Natural killer cell (primary cell): Measurements from ENCODE around the gene MERTK. TPM values are rescaled to one million over a fixed set of nuclear protein-coding genes. Genes with fewer than 3 reads are reported as not detected.

ENCODE experiments used
- ATAC-seq, 3 donors: fragments of 150-1000 bp in 2 of 3; fragments of 200-7000 bp in 1 of 3; cut with Tn5 transposase; 1 replicate in 1 of 3; 2 replicates in 2 of 3; pipeline ENCODE4 v1.10.0; 2021; ENCODE audit warnings: mild to moderate bottlenecking in 2 of 3, moderate library complexity in 2 of 3
- DNase-seq, 2 donors: peaks; one replicate each; pipeline versions ENCODE4 v3.0.0 to v3.0.0-alpha.2; 2013 to 2021; ENCODE audit warnings: mixed read lengths in 1 of 2
- H3K27ac ChIP-seq: one replicate; pipeline ENCODE4 v1.5.1; 2013; ENCODE audit warnings: mild to moderate bottlenecking, low read length
- H3K27me3 ChIP-seq: one replicate; pipeline ENCODE4 v1.6.1; 2013; ENCODE audit warnings: low read length; ENCODE audit not compliant: control insufficient read depth, insufficient read depth
- H3K36me3 ChIP-seq: one replicate; pipeline ENCODE4 v1.6.1; 2013; ENCODE audit warnings: low read length; ENCODE audit not compliant: control insufficient read depth, insufficient read depth
- H3K4me1 ChIP-seq: one replicate; pipeline ENCODE4 v1.6.1; 2013; ENCODE audit warnings: low read length; ENCODE audit not compliant: control insufficient read depth, insufficient read depth
- H3K4me3 ChIP-seq: one replicate; pipeline ENCODE4 v1.5.1; 2013; ENCODE audit warnings: low read length
- H3K9me3 ChIP-seq: one replicate; pipeline ENCODE4 v1.6.1; 2013; ENCODE audit warnings: low read length; ENCODE audit not compliant: control insufficient read depth, insufficient read depth
- H3K27ac Mint-ChIP-seq, 2 donors: one replicate each; pipeline ENCODE4 v1.8.0; 2022; ENCODE audit warnings: mild to moderate bottlenecking in 2 of 2, mixed read lengths in 2 of 2, moderate library complexity in 1 of 2
- H3K27me3 Mint-ChIP-seq, 2 donors: one replicate each; pipeline ENCODE4 v1.8.0; 2022; ENCODE audit warnings: low read depth in 2 of 2, mixed read lengths in 2 of 2
- H3K36me3 Mint-ChIP-seq: one replicate; pipeline ENCODE4 v1.8.0; 2022; ENCODE audit warnings: mixed read lengths
- H3K4me1 Mint-ChIP-seq, 2 donors: one replicate each; pipeline ENCODE4 v1.8.0; 2022; ENCODE audit warnings: mixed read lengths in 2 of 2
- H3K4me3 Mint-ChIP-seq: one replicate; pipeline ENCODE4 v1.8.0; 2022; ENCODE audit warnings: mild to moderate bottlenecking, moderate library complexity, mixed read lengths
- H3K9me3 Mint-ChIP-seq, 2 donors: one replicate each; pipeline ENCODE4 v1.8.0; 2022; ENCODE audit warnings: mixed read lengths in 2 of 2
- CTCF ChIP-seq: fragments of 200-600 bp; IDR thresholded peaks from one replicate; pipeline ENCODE4 v1.8.0; 2022; ENCODE audit warnings: antibody characterized with exemption
- WGBS: methylation state at CpG from one replicate; pipeline ENCODE4 v1.1.7; 2013; ENCODE audit warnings: missing lambda C conversion rate; ENCODE audit not compliant: insufficient coverage; 5-methylcytosine and 5-hydroxymethylcytosine counted together
- intact Hi-C: fragments of 100-400 bp; cut with micrococcal nuclease; formaldehyde crosslinking; loops from one replicate; pipeline ENCODE4 v1.14.2; 2022
- total RNA-seq, 4 donors: library from RNA; stranded (reverse); fragments of 120-200 nt in 1 of 4; gene quantifications; one replicate each; pipeline versions ENCODE4 v1.2.3 to v1.2.4, GENCODE V29; 2013 to 2022

The MERTK gene
- total RNA-seq, 3 donors from 2014 or later (not counting 1 experiment from before 2014, with no cell fraction given) = 0.38 to 1.2 (median 0.45) TPM

DNA sequence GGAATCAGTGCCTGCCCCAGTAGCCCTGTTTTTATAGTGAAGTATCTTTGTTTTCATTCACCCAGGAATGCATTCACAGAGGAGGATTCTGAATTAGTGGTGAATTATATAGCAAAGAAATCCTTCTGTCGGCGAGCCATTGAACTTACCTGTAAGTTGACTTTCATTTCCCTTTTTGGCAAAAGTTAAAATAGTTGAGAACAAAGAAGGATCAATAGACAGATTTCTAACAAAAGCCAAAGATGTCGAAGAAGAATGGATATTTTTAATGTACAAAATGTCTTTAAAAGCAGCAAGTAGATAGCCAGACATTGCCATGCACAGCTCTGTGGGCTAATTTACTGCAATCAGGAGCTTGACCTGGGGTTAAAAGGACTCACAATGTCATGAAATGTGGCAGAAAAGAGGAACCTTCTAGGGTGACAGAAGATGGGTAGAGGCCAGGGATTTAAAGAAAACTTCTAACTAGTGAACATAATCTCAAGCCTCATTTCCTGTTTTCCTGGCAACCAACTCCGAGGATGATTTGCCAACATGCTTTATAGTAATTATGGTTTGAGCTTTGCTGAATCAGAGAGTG, 102.8 kb downstream of the MERTK start:
- H3K27ac ChIP-seq = no peak overlapping the region
- no peaks in the 10 kb centered on the region for H3K9me3 ChIP-seq
- Mint-ChIP-seq H3K27me3 (no peaks in the 10 kb centered on the region), H3K9me3 (no peaks in the 10 kb centered on the region), H3K27ac (no peak overlapping the region), H3K4me3 (no peak overlapping the region), H3K4me1 (peaks cover 0 to 4% of the 10 kb centered on the region in 2 donors), H3K36me3 (no peaks in the 10 kb centered on the region)
- no peaks in the 10 kb centered on the region for H3K27me3 ChIP-seq
- TF ChIP-seq CTCF = no peak
- H3K4me1 ChIP-seq = peaks cover 4% of the 10 kb centered on the region
- no peaks in the 10 kb centered on the region for H3K36me3 ChIP-seq
- intact Hi-C loops = no loop called here
- 14% methylated on average over 4 of the region's 4 CpGs for WGBS
- H3K4me3 ChIP-seq = no peak overlapping the region
- ATAC-seq = peak in 1 of 3 donors; percentile 54
- DNase-seq = no peak

- no peaks in the 10 kb centered on the region for H3K27me3 ChIP-seq
- intact Hi-C loops = no loop called here
- ATAC-seq = no peak
- H3K36me3 ChIP-seq = no peaks in the 10 kb centered on the region
- Mint-ChIP-seq H3K4me3 (no peak overlapping the region), H3K4me1 (peaks cover 0 to 4% of the 10 kb centered on the region in 2 donors), H3K36me3 (no peaks in the 10 kb centered on the region), H3K9me3 (no peaks in the 10 kb centered on the region), H3K27ac (no peak overlapping the region), H3K27me3 (no peaks in the 10 kb centered on the region)
- no peak for DNase-seq
- H3K27ac ChIP-seq = no peak overlapping the region
- H3K9me3 ChIP-seq = no peaks in the 10 kb centered on the region
- H3K4me1 ChIP-seq = peaks cover 4% of the 10 kb centered on the region
- H3K4me3 ChIP-seq = no peak overlapping the region
- no peak for TF ChIP-seq CTCF
Measured at GRCh38 chr2:112001942-112002341, 103.5 kb downstream of the MERTK start.

DNA sequence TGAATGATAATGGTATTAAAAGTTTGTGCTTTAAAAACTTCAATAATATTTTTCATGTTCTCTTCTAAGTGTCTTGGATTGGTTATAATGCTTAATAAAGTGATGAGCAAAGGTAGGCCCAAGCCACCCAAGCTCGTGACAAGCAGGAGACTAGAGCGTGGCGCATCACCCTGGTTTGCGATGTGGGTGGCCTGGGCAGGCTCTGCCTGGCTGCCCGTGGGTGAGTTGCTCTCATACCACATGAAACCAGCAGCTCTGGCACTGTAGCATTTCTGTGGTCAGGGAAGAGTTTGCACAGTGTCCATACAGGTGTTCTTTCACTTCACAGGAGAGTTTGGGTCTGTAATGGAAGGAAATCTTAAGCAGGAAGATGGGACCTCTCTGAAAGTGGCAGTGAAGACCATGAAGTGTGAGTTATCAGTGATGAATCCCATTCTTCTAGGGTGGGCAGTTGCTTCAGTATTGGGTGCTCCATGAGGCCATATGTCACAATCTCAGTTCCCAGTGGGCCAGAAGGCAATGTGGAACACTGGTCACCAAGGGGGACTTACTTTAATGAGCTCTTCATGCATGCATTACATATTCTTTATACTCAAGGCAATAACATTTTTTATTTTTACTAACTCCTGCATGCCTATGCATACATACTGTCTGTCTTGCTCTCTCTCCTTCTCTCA, 105.3 kb downstream of the MERTK start:
- Histone ChIP-seq H3K4me3 (no peak overlapping the region), H3K36me3 (no peaks in the 10 kb centered on the region), H3K27me3 (no peaks in the 10 kb centered on the region), H3K27ac (no peak overlapping the region), H3K9me3 (no peaks in the 10 kb centered on the region), H3K4me1 (peaks cover 4% of the 10 kb centered on the region)
- intact Hi-C loops = no loop called here
- Mint-ChIP-seq H3K36me3 (no peaks in the 10 kb centered on the region), H3K27ac (no peak overlapping the region), H3K27me3 (no peaks in the 10 kb centered on the region), H3K9me3 (no peaks in the 10 kb centered on the region), H3K4me1 (peaks cover 0 to 4% of the 10 kb centered on the region in 2 donors), H3K4me3 (no peak overlapping the region)
- WGBS = 78% methylated on average over 5 of the region's 5 CpGs
- no peak for DNase-seq
- ATAC-seq = no peak
- no peak for TF ChIP-seq CTCF

- peak in 2 of 3 donors; percentile 34 to 84 for ATAC-seq
- no peak overlapping the region for H3K27ac Mint-ChIP-seq
Measured at GRCh38 chr2:112004253-112004645, 105.8 kb downstream of the MERTK start.

More at GRCh38 chr2:112004253-112004645, 105.8 kb downstream of the MERTK start:
- Mint-ChIP-seq H3K36me3 (no peaks in the 10 kb centered on the region), H3K27me3 (no peaks in the 10 kb centered on the region), H3K4me1 (peaks cover 0 to 4% of the 10 kb centered on the region in 2 donors), H3K9me3 (no peaks in the 10 kb centered on the region), H3K4me3 (no peak overlapping the region)
- WGBS = 59% methylated on average over 5 of the region's 5 CpGs
- H3K4me3 ChIP-seq = no peak overlapping the region
- intact Hi-C loops = no loop called here
- peaks cover 4% of the 10 kb centered on the region for H3K4me1 ChIP-seq
- no peak for TF ChIP-seq CTCF
- no peaks in the 10 kb centered on the region for H3K36me3 ChIP-seq
- no peak overlapping the region for H3K27ac ChIP-seq
- H3K9me3 ChIP-seq = no peaks in the 10 kb centered on the region
- no peak for DNase-seq
- no peaks in the 10 kb centered on the region for H3K27me3 ChIP-seq
